ENCODE data around the gene EYA2. TPM values are rescaled to one million over a fixed set of nuclear protein-coding genes. Genes with fewer than 3 reads are reported as not detected.

The EYA2 gene
- total and polyA plus RNA-seq, 11 donors = 0.30 to 4.2 (median 0.70) TPM

GRCh38 chr20:46899621-46900020, 5.0 kb downstream of the EYA2 start:
- peak in 3 of 5 donors; percentile 44 to 69 (median 52) for DNase-seq
- Histone ChIP-seq H3K27ac (peak overlapping the region in 2 of 12 donors; percentile 35 to 78), H3K9me3 (no peaks in the 10 kb centered on the region), H3K27me3 (peaks cover 5 to 69% (median 21%) of the 10 kb centered on the region in 9 donors), H3K36me3 (no peaks in the 10 kb centered on the region), H3K4me1 (peaks cover 0 to 17% (median 0%) of the 10 kb centered on the region in 12 donors), H3K4me3 (peak overlapping the region in 2 of 12 donors; percentile 12 to 19)
- intact Hi-C loops (cut with DNase I) = no loop called here
- 26 to 37% (median 33%) methylated on average over 11 of the region's 11 CpGs for WGBS, 4 donors
- TF ChIP-seq CTCF (IDR thresholded peaks at IDR 0.05) (no peak), POLR2A (IDR thresholded peaks at IDR 0.05) (no peak)
- peak in 2 of 4 donors; percentile 58 to 76 for ATAC-seq

GRCh38 chr20:46900086-46900485, 5.4 kb downstream of the EYA2 start:
- Histone ChIP-seq H3K4me3 (peak overlapping the region in 1 of 12 donors; percentile 19), H3K36me3 (no peaks in the 10 kb centered on the region), H3K9me3 (no peaks in the 10 kb centered on the region), H3K27me3 (peaks cover under 1 to 64% (median 18%) of the 10 kb centered on the region in 9 donors), H3K27ac (peak overlapping the region in 2 of 12 donors; percentile 35 to 78), H3K4me1 (peaks cover 0 to 12% (median 0%) of the 10 kb centered on the region in 12 donors)
- peak in 2 of 4 donors; percentile 20 to 39 for ATAC-seq
- 65 to 68% (median 66%) methylated on average over 6 of the region's 6 CpGs for WGBS, 4 donors
- no peak for DNase-seq
- TF ChIP-seq POLR2A (IDR thresholded peaks at IDR 0.05) = no peak
- TF ChIP-seq CTCF (IDR thresholded peaks at IDR 0.05) = no peak
- intact Hi-C loops (cut with DNase I) = no loop called here

- DNase-seq (no peak), ATAC-seq (no peak)
- no peaks in the 10 kb centered on the region for H3K36me3 ChIP-seq
- H3K9me3 ChIP-seq = no peaks in the 10 kb centered on the region
- peaks cover 0 to 11% (median 0%) of the 10 kb centered on the region in 12 donors for H3K4me1 ChIP-seq
- intact Hi-C loops (cut with DNase I) = no loop called here
- TF ChIP-seq POLR2A (IDR thresholded peaks at IDR 0.05) = no peak
- TF ChIP-seq CTCF (IDR thresholded peaks at IDR 0.05) = no peak
- peak overlapping the region in 1 of 12 donors; percentile 43 for H3K27ac ChIP-seq
- no peak overlapping the region for H3K4me3 ChIP-seq
- H3K27me3 ChIP-seq = peaks cover 0 to 57% (median 13%) of the 10 kb centered on the region in 9 donors
- 87 to 93% (median 90%) methylated on average over 11 of the region's 11 CpGs for WGBS, 4 donors
Measured at GRCh38 chr20:46900826-46901225, 6.2 kb downstream of the EYA2 start.

- Histone ChIP-seq H3K36me3 (no peaks in the 10 kb centered on the region), H3K4me3 (no peak overlapping the region), H3K9me3 (no peaks in the 10 kb centered on the region), H3K27me3 (peaks cover 0 to 49% (median 9%) of the 10 kb centered on the region in 9 donors), H3K4me1 (peaks cover 0 to 11% (median 0%) of the 10 kb centered on the region in 12 donors), H3K27ac (no peak overlapping the region)
- intact Hi-C loops (cut with DNase I) = no loop called here
- ATAC-seq = no peak
- 79 to 85% (median 81%) methylated on average over 13 of the region's 13 CpGs for WGBS, 4 donors
- DNase-seq = no peak
- TF ChIP-seq CTCF (IDR thresholded peaks at IDR 0.05) = no peak
- no peak for TF ChIP-seq POLR2A (IDR thresholded peaks at IDR 0.05)
Measured at GRCh38 chr20:46901638-46902037, 7.0 kb downstream of the EYA2 start.

All from heart left ventricle (tissue), 16 donors.